Smooth muscle cell (in vitro differentiated cells): ENCODE measurements around the gene ZBTB1. TPM values are rescaled to one million over a fixed set of nuclear protein-coding genes. Genes with fewer than 3 reads are reported as not detected.

Experiments
- DNase-seq: peaks from one replicate; lab custom pipeline; 2025; ENCODE audit not compliant: unreplicated experiment; lab: John Stamatoyannopoulos, UW
- H2AFZ ChIP-seq: fragments of 200-600 bp; sonication (generic); 2 replicates; pipeline ENCODE4 v1.6.0; 2016; ENCODE audit warnings: antibody characterized with exemption, low read depth, mild to moderate bottlenecking
- H3F3A ChIP-seq: fragments of 200-600 bp; sonication (generic); 2 replicates; pipeline ENCODE4 v1.6.0; 2017; ENCODE audit warnings: antibody characterized with exemption, low read depth
- H3K27ac ChIP-seq: fragments of 200-600 bp; sonication (generic); 2 replicates; pipeline ENCODE4 v1.5.1; 2016; ENCODE audit warnings: low read depth, mild to moderate bottlenecking
- H3K27me3 ChIP-seq: fragments of 200-600 bp; sonication (generic); 2 replicates; pipeline ENCODE4 v1.6.1; 2016; ENCODE audit warnings: low read depth, mild to moderate bottlenecking
- H3K36me3 ChIP-seq: fragments of 200-600 bp; sonication (generic); 2 replicates; pipeline ENCODE4 v1.5.1; 2016; ENCODE audit warnings: low read depth
- H3K4me1 ChIP-seq: fragments of 200-600 bp; sonication (generic); 2 replicates; pipeline ENCODE4 v1.5.1; 2016; ENCODE audit warnings: low read depth
- H3K4me2 ChIP-seq: fragments of 200-600 bp; sonication (generic); 2 replicates; pipeline ENCODE4 v1.6.0; 2016; ENCODE audit warnings: mild to moderate bottlenecking
- H3K4me3 ChIP-seq: fragments of 200-600 bp; sonication (generic); 2 replicates; pipeline ENCODE4 v1.5.1; 2016; ENCODE audit warnings: mild to moderate bottlenecking
- H3K79me2 ChIP-seq: fragments of 200-600 bp; sonication (generic); 2 replicates; pipeline ENCODE4 v1.6.0; 2016; ENCODE audit warnings: low read depth, mild to moderate bottlenecking
- H3K9ac ChIP-seq: fragments of 200-600 bp; sonication (generic); 2 replicates; pipeline ENCODE4 v1.6.0; 2016; ENCODE audit warnings: low read depth
- H3K9me3 ChIP-seq: fragments of 200-600 bp; sonication (generic); replicated peaks from 2 replicates; pipeline ENCODE4 v1.5.1; 2016; ENCODE audit warnings: low read depth
- H4K20me1 ChIP-seq: fragments of 200-600 bp; sonication (generic); 2 replicates; pipeline ENCODE4 v1.6.0; 2016; ENCODE audit warnings: low read depth
- WGBS: methylation state at CpG from one replicate; pipeline ENCODE4 v1.1.7; 2016; ENCODE audit warnings: low lambda C conversion rate; 5-methylcytosine and 5-hydroxymethylcytosine counted together
- polyA plus RNA-seq: library from polyadenylated mRNA; unstranded; fragments of >200 nt; fragmentation: Nextera tagmentation; extraction: Ambion mirVana; gene quantifications from 2 replicates; pipeline ENCODE4 v1.2.1, GENCODE V29; 2016
- total RNA-seq: library from RNA; depleted of rRNA; stranded (reverse); fragments of >200 nt; gene quantifications from 2 replicates; pipeline ENCODE4 v1.2.3, GENCODE V29; 2014
- TF ChIP-seq, protein P1 (sequence below): fragments of 200-600 bp; sonication (generic); IDR thresholded peaks from 2 replicates; pipeline ENCODE4 v1.5.1; 2017; ENCODE audit warnings: borderline replicate concordance, mild to moderate bottlenecking, antibody characterized with exemption; ENCODE audit not compliant: insufficient read depth, poor library complexity, severe bottlenecking

The ZBTB1 gene
- total and polyA plus RNA-seq, 2 experiments from 2014 or later, result 41.3 to 82.9 TPM

DNA sequence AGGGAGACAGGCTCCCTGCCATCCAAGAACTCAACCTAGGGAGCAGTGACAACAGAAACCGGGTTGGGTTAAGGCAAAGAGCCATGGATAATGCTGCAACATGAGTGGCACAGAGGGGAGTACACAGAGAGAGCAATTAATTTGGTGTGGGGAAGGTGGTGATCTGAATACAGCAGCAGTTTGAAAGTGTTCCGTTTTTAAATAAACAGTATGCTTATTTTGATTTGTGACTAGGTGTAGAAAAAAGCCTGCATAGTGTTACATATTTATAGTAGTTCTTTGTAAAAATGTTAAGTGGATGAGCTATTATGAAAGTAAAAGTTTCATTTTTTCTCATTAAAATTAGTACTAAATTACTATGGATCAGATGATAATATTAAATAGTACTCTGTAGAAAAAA lies 30.5 kb upstream of the ZBTB1 start:
- Histone ChIP-seq H3F3A (peaks cover 10% of the 10 kb centered on the region), H2AFZ (no peak overlapping the region), H3K9ac (no peak overlapping the region), H3K4me1 (no peaks in the 10 kb centered on the region), H3K36me3 (no peaks in the 10 kb centered on the region), H3K4me3 (no peak overlapping the region), H3K4me2 (no peak overlapping the region), H3K9me3 (no peaks in the 10 kb centered on the region), H3K79me2 (peaks cover 19% of the 10 kb centered on the region), H3K27ac (no peak overlapping the region), H3K27me3 (no peaks in the 10 kb centered on the region), H4K20me1 (no peaks in the 10 kb centered on the region)
- 74% methylated on average over 2 of the region's 2 CpGs for WGBS
- no peak for DNase-seq
- TF ChIP-seq, protein P1, sequence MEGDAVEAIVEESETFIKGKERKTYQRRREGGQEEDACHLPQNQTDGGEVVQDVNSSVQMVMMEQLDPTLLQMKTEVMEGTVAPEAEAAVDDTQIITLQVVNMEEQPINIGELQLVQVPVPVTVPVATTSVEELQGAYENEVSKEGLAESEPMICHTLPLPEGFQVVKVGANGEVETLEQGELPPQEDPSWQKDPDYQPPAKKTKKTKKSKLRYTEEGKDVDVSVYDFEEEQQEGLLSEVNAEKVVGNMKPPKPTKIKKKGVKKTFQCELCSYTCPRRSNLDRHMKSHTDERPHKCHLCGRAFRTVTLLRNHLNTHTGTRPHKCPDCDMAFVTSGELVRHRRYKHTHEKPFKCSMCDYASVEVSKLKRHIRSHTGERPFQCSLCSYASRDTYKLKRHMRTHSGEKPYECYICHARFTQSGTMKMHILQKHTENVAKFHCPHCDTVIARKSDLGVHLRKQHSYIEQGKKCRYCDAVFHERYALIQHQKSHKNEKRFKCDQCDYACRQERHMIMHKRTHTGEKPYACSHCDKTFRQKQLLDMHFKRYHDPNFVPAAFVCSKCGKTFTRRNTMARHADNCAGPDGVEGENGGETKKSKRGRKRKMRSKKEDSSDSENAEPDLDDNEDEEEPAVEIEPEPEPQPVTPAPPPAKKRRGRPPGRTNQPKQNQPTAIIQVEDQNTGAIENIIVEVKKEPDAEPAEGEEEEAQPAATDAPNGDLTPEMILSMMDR, result no peak

DNA sequence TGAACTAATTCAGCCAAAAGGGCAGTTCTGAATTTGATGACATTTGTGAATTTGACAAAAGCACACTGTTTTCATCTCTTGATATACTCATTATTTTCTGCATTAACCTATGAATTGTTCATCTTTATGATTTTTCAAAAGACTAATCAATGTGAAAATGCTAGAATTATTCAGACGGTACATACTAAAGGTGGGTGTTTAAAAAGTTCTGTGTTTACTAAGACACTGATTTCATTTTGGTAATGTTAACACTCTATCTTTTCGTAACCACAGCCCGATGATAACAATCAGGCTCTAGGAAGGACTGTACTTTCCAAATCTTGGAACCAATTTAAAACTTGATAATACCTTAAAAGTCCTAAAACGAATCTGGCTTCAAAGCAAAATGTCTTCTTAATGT lies 29.9 kb upstream of the ZBTB1 start:
- H3K4me2 ChIP-seq, result no peak overlapping the region
- no peaks in the 10 kb centered on the region for H3K9me3 ChIP-seq
- no peaks in the 10 kb centered on the region for H4K20me1 ChIP-seq
- no peaks in the 10 kb centered on the region for H3K4me1 ChIP-seq
- no peak overlapping the region for H3K9ac ChIP-seq
- no peak overlapping the region for H3K4me3 ChIP-seq
- WGBS, result 84% methylated on average over 4 of the region's 4 CpGs
- H2AFZ ChIP-seq, result no peak overlapping the region
- peaks cover 19% of the 10 kb centered on the region for H3K79me2 ChIP-seq
- H3K27ac ChIP-seq, result no peak overlapping the region
- no peaks in the 10 kb centered on the region for H3K27me3 ChIP-seq
- no peaks in the 10 kb centered on the region for H3K36me3 ChIP-seq
- DNase-seq, result no peak
- peaks cover 10% of the 10 kb centered on the region for H3F3A ChIP-seq
- TF ChIP-seq, protein P1, result no peak

DNA sequence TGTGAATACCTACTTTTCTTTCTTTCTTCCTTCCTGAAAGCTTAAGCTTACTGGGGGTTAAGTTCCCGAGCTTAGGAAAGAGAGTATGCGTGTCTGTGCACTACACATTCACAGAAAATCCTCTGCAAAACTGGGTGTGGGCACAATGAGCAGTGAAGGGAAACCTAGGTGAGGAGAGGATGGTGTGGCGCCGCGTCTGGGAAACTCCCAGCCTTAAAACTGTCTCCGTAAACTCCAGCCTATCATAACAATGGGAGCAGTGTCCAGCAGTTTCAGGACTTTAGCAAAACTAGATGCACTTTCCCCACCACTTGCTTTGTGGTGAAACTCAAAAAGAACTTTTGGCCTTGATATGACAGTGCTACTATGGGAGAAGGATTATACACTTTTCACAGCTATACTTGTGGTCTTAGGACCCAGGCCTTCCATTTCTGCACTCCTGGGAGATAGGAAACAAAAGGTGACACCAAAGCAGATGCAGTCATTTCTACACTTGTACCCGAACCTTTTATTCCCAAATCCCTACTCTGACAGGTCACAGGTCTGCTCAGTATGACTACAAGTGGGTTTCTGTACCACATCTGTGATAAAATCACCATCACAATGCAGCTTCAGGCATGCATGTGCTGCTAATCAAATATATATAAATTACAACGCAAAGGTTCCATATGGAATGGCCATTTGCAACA lies 28.8 kb upstream of the ZBTB1 start:
- H3K9ac ChIP-seq, result no peak overlapping the region
- peaks cover 19% of the 10 kb centered on the region for H3K79me2 ChIP-seq
- no peaks in the 10 kb centered on the region for H3K4me1 ChIP-seq
- peaks cover 10% of the 10 kb centered on the region for H3F3A ChIP-seq
- no peak for DNase-seq
- H3K27ac ChIP-seq, result no peak overlapping the region
- TF ChIP-seq, protein P1, result no peak
- H3K4me2 ChIP-seq, result no peak overlapping the region
- H3K27me3 ChIP-seq, result no peaks in the 10 kb centered on the region
- H3K9me3 ChIP-seq, result no peaks in the 10 kb centered on the region
- no peak overlapping the region for H2AFZ ChIP-seq
- H3K36me3 ChIP-seq, result no peaks in the 10 kb centered on the region
- H4K20me1 ChIP-seq, result no peaks in the 10 kb centered on the region
- no peak overlapping the region for H3K4me3 ChIP-seq
- 77% methylated on average over 8 of the region's 8 CpGs for WGBS

DNA sequence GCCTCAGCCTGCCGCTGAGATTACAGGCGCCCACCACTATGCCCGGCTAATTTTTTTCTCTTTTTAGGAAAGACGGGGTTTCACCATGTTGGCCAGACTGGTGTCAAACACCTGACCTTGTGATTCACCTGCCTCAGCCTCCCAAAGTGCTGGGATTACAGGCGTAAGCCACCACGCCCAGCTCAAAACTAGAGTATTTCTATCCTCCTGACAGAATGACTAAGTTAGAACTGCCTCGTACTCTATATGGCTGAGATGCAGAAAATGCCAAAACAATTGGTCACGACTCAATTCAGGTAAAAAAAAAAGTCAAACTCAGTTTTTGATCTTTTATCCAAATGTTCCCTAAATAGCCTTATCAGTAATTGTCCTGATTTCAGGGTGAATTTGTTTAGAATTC lies 28.1 kb upstream of the ZBTB1 start:
- TF ChIP-seq, protein P1, result no peak
- Histone ChIP-seq H3K4me2 (no peak overlapping the region), H3K36me3 (no peaks in the 10 kb centered on the region), H3K9me3 (no peaks in the 10 kb centered on the region), H3K9ac (no peak overlapping the region), H3K27me3 (no peaks in the 10 kb centered on the region), H2AFZ (no peak overlapping the region), H3K27ac (no peak overlapping the region), H3K4me1 (no peaks in the 10 kb centered on the region), H3K79me2 (peaks cover 16% of the 10 kb centered on the region), H4K20me1 (no peaks in the 10 kb centered on the region), H3F3A (peaks cover 10% of the 10 kb centered on the region), H3K4me3 (no peak overlapping the region)
- WGBS, result 87% methylated on average over 8 of the region's 8 CpGs
- DNase-seq, result no peak
